Smooth muscle cell (in vitro differentiated cells): ENCODE measurements around the gene DENND6B. TPM values are rescaled to one million over a fixed set of nuclear protein-coding genes. Genes with fewer than 3 reads are reported as not detected.

Experiments
- DNase-seq: peaks from one replicate; lab custom pipeline; 2025; ENCODE audit not compliant: unreplicated experiment; lab: John Stamatoyannopoulos, UW
- H2AFZ ChIP-seq: fragments of 200-600 bp; sonication (generic); 2 replicates; pipeline ENCODE4 v1.6.0; 2016; ENCODE audit warnings: antibody characterized with exemption, low read depth, mild to moderate bottlenecking
- H3F3A ChIP-seq: fragments of 200-600 bp; sonication (generic); 2 replicates; pipeline ENCODE4 v1.6.0; 2017; ENCODE audit warnings: antibody characterized with exemption, low read depth
- H3K27ac ChIP-seq: fragments of 200-600 bp; sonication (generic); 2 replicates; pipeline ENCODE4 v1.5.1; 2016; ENCODE audit warnings: low read depth, mild to moderate bottlenecking
- H3K27me3 ChIP-seq: fragments of 200-600 bp; sonication (generic); 2 replicates; pipeline ENCODE4 v1.6.1; 2016; ENCODE audit warnings: low read depth, mild to moderate bottlenecking
- H3K36me3 ChIP-seq: fragments of 200-600 bp; sonication (generic); 2 replicates; pipeline ENCODE4 v1.5.1; 2016; ENCODE audit warnings: low read depth
- H3K4me1 ChIP-seq: fragments of 200-600 bp; sonication (generic); 2 replicates; pipeline ENCODE4 v1.5.1; 2016; ENCODE audit warnings: low read depth
- H3K4me2 ChIP-seq: fragments of 200-600 bp; sonication (generic); 2 replicates; pipeline ENCODE4 v1.6.0; 2016; ENCODE audit warnings: mild to moderate bottlenecking
- H3K4me3 ChIP-seq: fragments of 200-600 bp; sonication (generic); 2 replicates; pipeline ENCODE4 v1.5.1; 2016; ENCODE audit warnings: mild to moderate bottlenecking
- H3K79me2 ChIP-seq: fragments of 200-600 bp; sonication (generic); 2 replicates; pipeline ENCODE4 v1.6.0; 2016; ENCODE audit warnings: low read depth, mild to moderate bottlenecking
- H3K9ac ChIP-seq: fragments of 200-600 bp; sonication (generic); 2 replicates; pipeline ENCODE4 v1.6.0; 2016; ENCODE audit warnings: low read depth
- H3K9me3 ChIP-seq: fragments of 200-600 bp; sonication (generic); replicated peaks from 2 replicates; pipeline ENCODE4 v1.5.1; 2016; ENCODE audit warnings: low read depth
- H4K20me1 ChIP-seq: fragments of 200-600 bp; sonication (generic); 2 replicates; pipeline ENCODE4 v1.6.0; 2016; ENCODE audit warnings: low read depth
- WGBS: methylation state at CpG from one replicate; pipeline ENCODE4 v1.1.7; 2016; ENCODE audit warnings: low lambda C conversion rate; 5-methylcytosine and 5-hydroxymethylcytosine counted together
- polyA plus RNA-seq: library from polyadenylated mRNA; unstranded; fragments of >200 nt; fragmentation: Nextera tagmentation; extraction: Ambion mirVana; gene quantifications from 2 replicates; pipeline ENCODE4 v1.2.1, GENCODE V29; 2016
- total RNA-seq: library from RNA; depleted of rRNA; stranded (reverse); fragments of >200 nt; gene quantifications from 2 replicates; pipeline ENCODE4 v1.2.3, GENCODE V29; 2014
- TF ChIP-seq, protein P1 (sequence below): fragments of 200-600 bp; sonication (generic); IDR thresholded peaks from 2 replicates; pipeline ENCODE4 v1.5.1; 2017; ENCODE audit warnings: borderline replicate concordance, mild to moderate bottlenecking, antibody characterized with exemption; ENCODE audit not compliant: insufficient read depth, poor library complexity, severe bottlenecking

Gene DENND6B
- total and polyA plus RNA-seq, 2 experiments from 2014 or later, result 3.1 to 7.8 TPM

DNA sequence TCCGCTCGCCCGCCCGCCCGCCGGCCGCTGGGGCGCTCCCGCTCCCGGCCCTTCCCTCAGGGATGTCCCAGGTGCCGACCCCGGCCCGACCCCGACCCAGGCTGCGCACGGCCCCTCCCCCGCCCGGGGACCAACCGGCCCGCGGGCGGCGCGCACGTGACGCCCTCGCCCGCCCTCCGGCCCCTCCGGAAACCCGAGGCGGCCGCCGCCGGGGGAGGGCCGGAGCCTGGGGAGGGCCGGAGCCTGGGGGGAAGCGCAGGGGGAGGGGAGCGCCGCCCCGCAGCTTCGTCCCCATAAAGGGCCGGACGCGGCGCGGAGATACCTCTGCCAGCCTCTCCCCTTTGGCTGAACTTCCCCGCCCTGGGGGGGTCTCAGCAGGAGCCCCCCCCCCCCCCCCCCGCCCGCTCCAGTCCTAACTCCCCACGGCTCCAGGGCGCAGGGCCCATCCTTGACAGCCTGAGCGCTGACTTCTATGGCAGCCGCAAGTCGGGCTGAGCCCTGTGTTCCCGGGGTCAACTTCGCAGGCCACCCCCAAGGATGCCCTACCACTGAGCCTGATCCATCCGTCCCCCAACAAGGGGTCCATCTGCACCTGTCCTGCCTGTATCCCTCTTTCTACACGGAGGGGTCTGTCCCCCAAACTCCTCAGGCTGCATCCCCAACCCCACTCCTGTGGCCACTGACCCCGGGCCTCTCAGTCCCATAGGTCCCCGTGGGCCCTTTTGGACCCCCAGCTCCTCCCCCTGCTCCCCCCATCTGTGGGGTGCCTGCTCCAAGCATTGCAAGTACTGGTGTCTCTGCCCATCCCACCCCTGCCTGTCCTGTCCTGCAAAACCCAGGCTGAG, 65.0 kb downstream of the DENND6B start, which contains the start of gene MAPK12:
Gene MAPK12, minus strand, starts transcription at position 69 of the 845 bp plus-strand sequence. CDS start 174 bp downstream, outside the sequence.
- H3K79me2 ChIP-seq, result peaks cover 4% of the 10 kb centered on the region
- peaks cover 8% of the 10 kb centered on the region for H3K4me1 ChIP-seq
- whole genome bisulfite sequencing, result 39% methylated on average over 8 of the region's 61 CpGs
- no peak within 1 kb of the TSS for H3K9ac ChIP-seq
- DNase-seq, result no peak
- no peaks in the 10 kb centered on the region for H3K36me3 ChIP-seq
- TF ChIP-seq, protein P1, sequence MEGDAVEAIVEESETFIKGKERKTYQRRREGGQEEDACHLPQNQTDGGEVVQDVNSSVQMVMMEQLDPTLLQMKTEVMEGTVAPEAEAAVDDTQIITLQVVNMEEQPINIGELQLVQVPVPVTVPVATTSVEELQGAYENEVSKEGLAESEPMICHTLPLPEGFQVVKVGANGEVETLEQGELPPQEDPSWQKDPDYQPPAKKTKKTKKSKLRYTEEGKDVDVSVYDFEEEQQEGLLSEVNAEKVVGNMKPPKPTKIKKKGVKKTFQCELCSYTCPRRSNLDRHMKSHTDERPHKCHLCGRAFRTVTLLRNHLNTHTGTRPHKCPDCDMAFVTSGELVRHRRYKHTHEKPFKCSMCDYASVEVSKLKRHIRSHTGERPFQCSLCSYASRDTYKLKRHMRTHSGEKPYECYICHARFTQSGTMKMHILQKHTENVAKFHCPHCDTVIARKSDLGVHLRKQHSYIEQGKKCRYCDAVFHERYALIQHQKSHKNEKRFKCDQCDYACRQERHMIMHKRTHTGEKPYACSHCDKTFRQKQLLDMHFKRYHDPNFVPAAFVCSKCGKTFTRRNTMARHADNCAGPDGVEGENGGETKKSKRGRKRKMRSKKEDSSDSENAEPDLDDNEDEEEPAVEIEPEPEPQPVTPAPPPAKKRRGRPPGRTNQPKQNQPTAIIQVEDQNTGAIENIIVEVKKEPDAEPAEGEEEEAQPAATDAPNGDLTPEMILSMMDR, result no peak
- no peaks in the 10 kb centered on the region for H3K9me3 ChIP-seq
- no peaks in the 10 kb centered on the region for H4K20me1 ChIP-seq
- peak within 1 kb of the TSS; percentile 65 for H3K4me3 ChIP-seq
- H2AFZ ChIP-seq, result no peak within 1 kb of the TSS
- no peak within 1 kb of the TSS for H3K27ac ChIP-seq
- peaks cover 9% of the 10 kb centered on the region for H3K27me3 ChIP-seq
- H3F3A ChIP-seq, result no peaks in the 10 kb centered on the region
- H3K4me2 ChIP-seq, result peak within 1 kb of the TSS; percentile 95

DNA sequence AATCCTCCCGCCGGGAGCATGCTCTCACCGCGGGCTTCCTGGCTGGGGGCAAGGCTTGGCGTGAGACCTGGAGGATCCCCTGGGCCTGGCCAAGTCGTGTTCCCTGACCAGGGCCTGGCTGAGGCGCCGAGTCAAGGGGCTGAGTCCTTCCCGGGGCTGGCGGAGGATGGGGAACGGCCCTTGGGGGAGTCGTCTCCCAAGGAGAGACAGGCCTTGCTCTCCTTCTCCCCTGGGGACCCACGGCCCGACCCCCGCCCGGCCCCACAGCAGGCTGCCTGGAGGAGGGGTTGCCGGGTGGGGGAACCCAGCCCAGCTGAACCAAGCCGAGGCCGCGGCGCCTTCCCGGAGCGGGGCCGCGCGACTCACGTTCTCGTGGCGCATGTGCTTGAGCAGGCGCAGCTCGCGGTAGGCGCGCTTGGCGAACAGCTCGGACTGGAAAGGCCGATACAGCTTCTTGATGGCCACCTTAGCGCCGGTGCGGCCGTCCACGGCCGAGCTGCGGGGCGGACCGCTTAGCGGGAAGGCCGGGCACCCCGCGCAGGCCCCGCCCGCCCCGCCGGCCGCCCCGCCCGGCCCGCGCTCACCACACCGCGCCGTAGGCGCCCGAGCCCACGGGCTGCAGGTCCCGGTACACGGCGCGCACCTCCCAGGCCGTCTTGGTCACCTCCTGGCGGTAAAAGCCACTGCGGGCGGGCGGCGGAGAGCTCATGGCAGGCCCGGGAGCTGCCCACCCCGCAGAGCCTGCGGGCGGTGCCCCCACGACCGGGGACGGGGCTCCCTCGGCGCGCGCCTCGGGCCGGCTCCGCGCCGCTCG, 65.8 kb downstream of the DENND6B start:
- Histone ChIP-seq H3K4me3 (peak overlapping the region; percentile 65), H3K36me3 (no peaks in the 10 kb centered on the region), H3K27ac (no peak overlapping the region), H3K79me2 (peaks cover 4% of the 10 kb centered on the region), H3K9ac (no peak overlapping the region), H2AFZ (no peak overlapping the region), H3K27me3 (peaks cover 2% of the 10 kb centered on the region), H3F3A (no peaks in the 10 kb centered on the region), H4K20me1 (no peaks in the 10 kb centered on the region), H3K4me2 (peak overlapping the region; percentile 95), H3K9me3 (no peaks in the 10 kb centered on the region), H3K4me1 (peaks cover 8% of the 10 kb centered on the region)
- DNase-seq, result peak; percentile 29
- TF ChIP-seq, protein P1, result no peak
- 2% methylated on average over 58 of the region's 92 CpGs for WGBS

DNA sequence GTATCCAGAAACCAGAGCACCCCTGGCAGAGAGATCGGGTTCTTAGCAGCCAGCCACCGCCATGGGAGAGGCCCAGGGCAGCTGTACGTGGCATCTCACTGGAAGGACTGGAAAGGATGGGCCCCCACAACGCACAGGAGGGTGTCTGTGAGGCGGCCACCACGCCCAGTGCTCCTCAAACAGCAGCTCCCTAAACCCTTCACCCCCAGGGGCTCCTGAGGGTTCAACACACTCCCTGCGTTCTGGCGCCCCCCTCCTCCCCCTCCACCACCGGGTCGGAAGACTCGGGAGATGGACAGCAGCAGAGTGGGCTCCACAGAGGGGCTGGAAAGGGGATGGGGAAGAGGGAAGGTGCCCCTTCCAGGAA, 66.4 kb downstream of the DENND6B start:
- Histone ChIP-seq H3K27me3 (no peaks in the 10 kb centered on the region), H3K36me3 (no peaks in the 10 kb centered on the region), H3K9ac (no peak overlapping the region), H3F3A (no peaks in the 10 kb centered on the region), H3K4me3 (peak overlapping the region; percentile 65), H4K20me1 (no peaks in the 10 kb centered on the region), H3K9me3 (no peaks in the 10 kb centered on the region), H3K4me1 (peaks cover 8% of the 10 kb centered on the region), H2AFZ (no peak overlapping the region), H3K27ac (no peak overlapping the region), H3K4me2 (peak overlapping the region; percentile 95), H3K79me2 (peaks cover 4% of the 10 kb centered on the region)
- TF ChIP-seq, protein P1, result no peak
- DNase-seq, result no peak
- WGBS, result 41% methylated on average over 10 of the region's 11 CpGs
